ENCODE data around the gene R3HDM1.

R3HDM1 gene

GRCh38 chr2:135586148-135586547 is 54.9 kb downstream of the R3HDM1 start:
- TF ChIP-seq CTCF (IDR thresholded peaks at IDR 0.05; ENCODE audit: control extremely low read depth, extremely low read depth, low read depth, missing control alignments), result no peak
- no peak for DNase-seq (ENCODE audit: extremely low spot score)
- POLR2A ChIA-PET, result no interaction called here
- CTCF ChIA-PET, result interaction anchor here (1.0 to 3.4 kb wide), 6 partner anchors 9 to 19 kb away, joined by 3 to 15 read pairs (median 6); no protein-coding TSS in a partner anchor

GRCh38 chr2:135587958-135588357 is 56.7 kb downstream of the R3HDM1 start:
- TF ChIP-seq CTCF (IDR thresholded peaks at IDR 0.05; ENCODE audit: control extremely low read depth, extremely low read depth, low read depth, missing control alignments), result no peak
- CTCF ChIA-PET, result no interaction called here
- no peak for DNase-seq (ENCODE audit: extremely low spot score)
- POLR2A ChIA-PET, result no interaction called here

- ChIA-PET POLR2A (no interaction called here), CTCF (interaction anchor here (0.9 to 3.8 kb wide), 8 partner anchors 8 to 587 kb away, joined by 3 to 17 read pairs (median 4); no protein-coding TSS in a partner anchor)
- no peak for DNase-seq (ENCODE audit: extremely low spot score)
- TF ChIP-seq CTCF (IDR thresholded peaks at IDR 0.05; ENCODE audit: control extremely low read depth, extremely low read depth, low read depth, missing control alignments), result no peak
These were observed 59.5 kb downstream of the R3HDM1 start for GRCh38 chr2:135590619-135591260.

- no peak for DNase-seq (ENCODE audit: extremely low spot score)
- no peak for TF ChIP-seq CTCF (IDR thresholded peaks at IDR 0.05; ENCODE audit: control extremely low read depth, extremely low read depth, low read depth, missing control alignments)
- CTCF ChIA-PET, result interaction anchor here (1.1 to 2.2 kb wide), 6 partner anchors 11 to 597 kb away, joined by 3 to 12 read pairs (median 6); no protein-coding TSS in a partner anchor
- POLR2A ChIA-PET, result no interaction called here
These were observed 69.6 kb downstream of the R3HDM1 start for GRCh38 chr2:135600915-135601314.

GRCh38 chr2:135603543-135603942 is 72.3 kb downstream of the R3HDM1 start:
- TF ChIP-seq CTCF (IDR thresholded peaks at IDR 0.05; ENCODE audit: control extremely low read depth, extremely low read depth, low read depth, missing control alignments), result no peak
- DNase-seq (ENCODE audit: extremely low spot score), result no peak
- ChIA-PET CTCF (interaction anchor here (0.9 to 2.5 kb wide), 3 partner anchors 13 to 599 kb away, joined by 3 to 8 read pairs (median 4); no protein-coding TSS in a partner anchor), POLR2A (no interaction called here)

GRCh38 chr2:135607561-135607960 is 76.3 kb downstream of the R3HDM1 start:
- ChIA-PET CTCF (no interaction called here), POLR2A (no interaction called here)
- no peak for TF ChIP-seq CTCF (IDR thresholded peaks at IDR 0.05; ENCODE audit: control extremely low read depth, extremely low read depth, low read depth, missing control alignments)
- no peak for DNase-seq (ENCODE audit: extremely low spot score)
